ENCODE data around the gene MYO1E.
"Not testable (repeated sequence)": the region's sequence is repeated elsewhere in the genome, so short reads cannot be mapped to it uniquely, and the experiment has no call there.

MYO1E gene

DNA sequence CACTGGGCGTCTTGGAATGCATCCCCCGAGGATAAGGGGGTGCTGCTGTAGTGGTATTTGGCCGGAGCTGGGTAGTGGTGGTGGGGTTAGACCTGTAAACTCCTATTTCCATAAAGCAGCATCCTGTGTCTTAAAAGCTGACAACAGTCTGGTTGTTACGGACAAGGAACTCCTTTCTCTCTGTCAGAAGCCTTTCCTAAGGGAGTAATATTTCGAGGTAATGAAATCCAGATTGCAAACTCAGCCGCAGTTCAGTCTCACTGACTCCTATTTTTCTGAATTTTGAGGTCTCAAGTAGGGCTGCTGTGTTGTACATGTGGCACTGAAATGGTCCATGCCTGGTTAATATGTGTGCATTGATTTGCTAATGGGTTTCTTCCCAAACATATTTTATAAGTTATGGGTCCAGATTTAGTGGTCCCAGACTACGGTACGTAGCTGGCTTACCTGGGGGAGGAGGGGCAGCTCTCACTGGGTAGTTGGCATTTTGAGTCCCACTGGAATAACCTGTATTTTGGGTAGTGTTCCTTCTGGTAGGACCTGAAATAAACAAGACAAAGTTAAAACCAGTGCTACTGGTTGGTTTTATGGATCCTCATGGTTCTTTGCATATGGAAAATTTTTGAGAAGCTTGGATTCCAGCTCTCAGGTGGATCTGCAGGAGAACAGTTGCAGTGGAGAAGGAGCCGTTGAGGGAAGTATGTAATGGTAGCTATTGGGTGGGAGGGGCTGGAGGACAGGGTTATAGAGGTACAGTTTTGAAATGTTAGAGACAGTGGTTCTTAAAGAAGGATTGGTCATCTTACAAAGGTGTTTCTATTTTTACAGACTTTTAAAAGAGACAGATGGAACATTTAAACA is 214.6 kb downstream of the MYO1E start:
- no peak for DNase-seq

DNA sequence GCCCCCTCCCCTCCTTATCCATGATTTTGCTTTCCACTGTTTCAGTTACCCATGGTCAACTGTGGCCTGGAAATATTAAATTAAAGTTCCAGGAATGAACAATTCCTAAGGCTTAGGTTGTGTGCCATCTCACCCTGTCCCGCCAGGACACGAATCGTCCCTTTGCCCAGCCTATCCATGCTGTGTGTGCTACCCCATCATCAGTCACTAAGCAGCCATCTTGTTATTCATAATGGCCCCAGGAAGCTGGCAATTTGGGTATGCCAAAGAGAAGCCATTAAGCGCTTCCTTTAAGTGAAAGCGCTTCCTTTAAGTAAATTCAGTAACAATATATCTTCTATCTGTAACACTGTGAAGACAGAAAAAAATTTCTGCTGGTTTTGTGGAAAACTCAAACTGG is 215.3 kb downstream of the MYO1E start:
- DNase-seq, result no peak

DNA sequence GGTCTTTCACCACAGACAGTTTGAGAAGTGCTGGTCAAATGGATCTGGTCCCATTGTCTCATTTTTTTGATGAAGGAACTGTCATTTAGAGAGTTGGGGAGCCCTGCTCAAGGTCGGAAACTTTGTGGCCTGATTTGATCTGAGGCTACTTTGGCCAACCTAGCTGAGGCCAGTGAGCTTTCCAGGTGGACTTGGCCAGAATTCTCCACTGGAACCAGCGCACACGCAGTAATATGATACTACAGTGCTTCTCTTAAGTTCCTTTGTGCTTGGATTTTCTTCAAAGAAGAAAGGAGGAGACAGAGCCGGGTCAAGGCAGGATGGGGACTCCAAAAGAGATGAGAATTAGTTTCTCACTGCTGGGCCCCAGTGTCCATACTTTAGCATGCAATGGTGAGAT is 217.2 kb downstream of the MYO1E start:
- DNase-seq, result no peak

DNA sequence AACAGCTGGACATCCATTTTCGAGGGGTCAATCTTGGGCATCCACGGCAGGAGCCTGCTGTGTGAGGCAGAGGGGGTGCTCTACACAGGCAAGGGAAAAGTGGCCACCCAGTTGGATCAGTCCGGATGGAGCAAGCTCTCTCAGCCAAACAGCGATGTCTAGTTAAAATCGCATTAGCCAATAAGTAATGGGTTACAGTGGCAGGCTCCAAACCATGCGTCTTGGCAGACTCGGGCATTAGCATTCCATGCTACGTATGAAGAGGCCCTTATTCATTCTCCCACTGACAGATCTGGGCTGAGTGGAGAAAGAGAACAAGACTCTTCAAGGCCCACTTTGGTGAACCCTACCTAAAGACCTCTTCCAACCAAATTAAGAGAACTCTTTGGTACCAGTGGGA is 218.4 kb downstream of the MYO1E start:
- DNase-seq, result no peak

DNA sequence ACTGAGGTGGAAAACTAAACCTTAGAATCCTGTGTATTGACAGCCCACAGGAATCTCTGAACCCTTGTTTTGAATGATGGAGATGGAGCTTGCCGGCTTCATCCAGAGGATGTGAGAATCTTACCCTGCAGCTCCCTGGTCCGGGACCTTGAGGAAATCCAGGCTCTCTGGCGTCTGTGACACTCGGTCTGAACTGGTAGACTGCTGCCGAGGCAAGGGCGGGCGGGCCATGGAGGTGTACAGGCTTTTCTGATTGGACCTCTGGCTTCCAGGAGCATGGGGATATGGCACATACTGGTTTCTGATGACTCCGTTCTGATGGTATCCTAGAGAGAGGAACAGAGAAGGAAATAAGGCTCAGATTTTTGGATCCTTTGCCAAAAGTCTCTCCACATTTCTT is 219.2 kb downstream of the MYO1E start:
- no peak for DNase-seq

DNA sequence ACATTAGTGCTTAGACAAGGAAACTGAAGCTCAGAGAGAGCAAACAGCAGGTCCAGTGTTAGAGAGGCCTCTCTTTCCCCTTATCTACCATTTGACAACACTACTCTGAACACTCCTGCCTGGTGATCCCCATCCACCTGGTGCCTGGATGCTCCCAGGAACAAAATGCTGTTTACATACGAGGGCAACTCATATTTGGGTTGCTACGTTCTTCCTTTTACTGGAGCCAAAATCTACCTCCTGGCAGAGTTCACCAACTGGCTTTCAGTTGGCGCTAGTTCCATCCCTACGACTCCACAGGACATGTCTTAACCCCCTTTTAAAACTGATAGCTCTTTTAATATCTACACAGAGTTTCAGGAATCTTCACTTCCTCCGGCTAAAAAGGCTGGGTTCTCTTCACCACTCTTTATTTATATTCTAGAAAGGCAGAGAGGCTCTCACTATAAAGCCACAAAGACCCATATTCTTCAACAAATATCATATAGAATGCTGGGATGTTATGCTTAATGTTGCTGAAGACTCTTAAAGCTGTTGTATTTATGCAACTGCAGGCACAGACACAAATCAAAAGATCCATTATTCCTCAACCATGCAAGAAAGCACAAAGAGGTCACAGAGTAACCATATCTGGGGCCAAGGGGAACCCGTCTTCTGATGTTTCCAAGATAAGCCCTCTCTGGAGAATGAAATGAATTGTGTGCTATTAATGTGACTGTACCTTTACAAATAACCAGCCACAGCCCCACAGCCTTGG is 219.8 kb downstream of the MYO1E start:
- DNase-seq, result no peak

DNA sequence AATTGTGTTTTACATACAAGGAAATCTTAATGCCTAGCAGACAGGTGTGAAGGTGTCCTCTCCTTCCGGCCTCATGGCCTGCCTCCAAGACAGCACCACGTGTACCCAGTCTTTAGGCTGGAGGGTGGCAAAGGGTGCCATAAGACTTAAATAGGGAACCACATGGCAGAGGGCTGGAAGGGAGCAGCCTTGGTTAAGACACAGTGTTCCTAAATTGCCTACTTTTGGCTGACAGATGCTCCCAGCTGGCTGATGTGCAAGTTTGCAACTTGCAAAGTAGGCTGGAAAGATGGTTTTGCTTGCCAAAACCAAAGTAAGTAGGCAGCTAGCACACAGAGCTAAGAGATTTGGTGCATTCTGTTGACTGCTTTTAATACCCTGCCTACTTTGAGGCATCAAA is 222.5 kb downstream of the MYO1E start:
- no peak for DNase-seq

DNA sequence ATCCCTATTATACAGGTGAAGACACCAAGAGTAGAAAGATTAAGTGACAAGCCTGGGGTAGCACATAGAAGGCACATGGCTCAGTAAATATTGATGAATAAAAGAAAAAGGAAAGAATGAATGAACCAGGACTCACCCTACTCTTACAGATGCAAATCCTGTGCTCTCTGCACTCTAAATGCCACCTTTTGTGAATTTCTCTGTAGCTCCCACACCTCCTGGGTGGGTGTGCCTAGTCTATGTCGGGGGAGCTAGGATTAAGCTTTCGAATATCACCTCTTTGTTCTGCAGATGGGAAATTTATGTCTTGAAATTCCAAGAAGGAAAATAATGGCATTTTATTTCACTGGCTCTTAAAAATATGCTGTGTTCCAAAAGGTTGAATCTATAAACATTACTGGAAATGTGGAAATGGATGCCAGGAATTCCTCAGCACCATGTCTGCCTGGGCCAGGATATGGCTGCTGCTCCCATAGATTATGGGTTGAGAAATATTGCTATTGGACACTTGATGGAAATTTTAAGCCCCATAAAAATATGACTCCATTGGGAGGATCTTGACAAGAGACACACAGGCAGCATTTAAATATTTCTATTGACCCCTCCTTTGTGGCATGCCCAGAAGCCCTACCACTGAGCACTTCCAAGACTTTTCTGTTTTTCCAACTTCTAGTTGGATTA is 224.4 kb downstream of the MYO1E start:
- no peak for DNase-seq

DNA sequence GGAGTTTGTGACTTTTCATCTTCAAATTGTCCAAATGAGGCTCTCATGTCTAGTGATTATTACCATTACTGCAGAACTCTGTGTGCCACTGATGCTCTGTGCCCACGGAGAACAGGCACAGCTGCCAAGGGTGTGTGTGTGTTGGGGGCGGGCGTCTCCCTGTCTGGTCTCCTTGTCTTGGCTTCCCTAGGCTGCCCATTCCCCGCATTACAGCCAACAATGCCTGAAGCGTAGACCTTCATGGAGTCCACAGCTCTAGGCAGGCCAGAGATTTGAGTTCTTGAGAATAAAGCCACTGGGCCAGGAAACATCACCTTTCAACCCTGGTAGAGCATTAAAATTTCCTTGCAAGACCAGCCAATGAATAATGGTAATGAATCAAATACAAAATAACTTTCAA is 225.0 kb downstream of the MYO1E start:
- no peak for DNase-seq

DNA sequence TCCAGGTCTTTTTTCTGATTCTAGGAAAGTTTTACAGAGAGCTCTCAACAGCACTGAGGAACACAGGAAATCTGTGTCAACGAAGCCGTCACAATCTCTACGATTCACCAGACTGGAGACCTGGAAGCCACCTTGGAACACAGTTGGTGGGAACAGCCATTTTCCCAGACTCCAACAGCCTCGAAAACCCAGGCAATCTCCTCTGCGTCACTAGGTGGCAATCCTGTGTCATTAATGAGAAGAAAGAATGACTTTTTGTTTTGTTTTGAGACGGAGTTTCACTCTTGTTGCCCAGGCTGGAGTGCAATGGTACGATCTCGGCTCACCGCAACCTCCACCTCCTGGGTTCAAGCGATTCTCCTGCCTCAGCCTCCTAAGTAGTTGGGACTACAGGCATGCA is 228.1 kb downstream of the MYO1E start:
- DNase-seq, result not testable (repeated sequence)

DNA sequence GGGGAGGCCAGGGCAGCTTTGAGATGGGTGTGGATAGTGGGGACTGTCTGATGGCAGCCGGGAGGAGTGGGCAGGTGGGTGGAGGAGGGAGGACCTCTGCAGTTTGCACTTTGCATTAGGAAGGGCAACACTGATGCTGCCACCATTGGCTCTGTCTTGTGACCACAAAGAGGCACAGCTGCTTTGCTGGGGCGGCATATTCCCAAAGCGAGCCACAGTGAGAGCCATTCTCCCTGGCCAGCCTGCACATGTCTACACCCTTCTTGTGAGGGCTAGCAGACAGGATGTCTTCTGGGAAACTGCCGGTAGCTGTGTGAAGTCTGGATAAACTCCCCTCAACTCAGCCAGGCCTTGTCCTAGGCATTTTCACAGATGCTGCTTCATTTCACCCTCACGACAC is 229.4 kb downstream of the MYO1E start:
- DNase-seq, result no peak

DNA sequence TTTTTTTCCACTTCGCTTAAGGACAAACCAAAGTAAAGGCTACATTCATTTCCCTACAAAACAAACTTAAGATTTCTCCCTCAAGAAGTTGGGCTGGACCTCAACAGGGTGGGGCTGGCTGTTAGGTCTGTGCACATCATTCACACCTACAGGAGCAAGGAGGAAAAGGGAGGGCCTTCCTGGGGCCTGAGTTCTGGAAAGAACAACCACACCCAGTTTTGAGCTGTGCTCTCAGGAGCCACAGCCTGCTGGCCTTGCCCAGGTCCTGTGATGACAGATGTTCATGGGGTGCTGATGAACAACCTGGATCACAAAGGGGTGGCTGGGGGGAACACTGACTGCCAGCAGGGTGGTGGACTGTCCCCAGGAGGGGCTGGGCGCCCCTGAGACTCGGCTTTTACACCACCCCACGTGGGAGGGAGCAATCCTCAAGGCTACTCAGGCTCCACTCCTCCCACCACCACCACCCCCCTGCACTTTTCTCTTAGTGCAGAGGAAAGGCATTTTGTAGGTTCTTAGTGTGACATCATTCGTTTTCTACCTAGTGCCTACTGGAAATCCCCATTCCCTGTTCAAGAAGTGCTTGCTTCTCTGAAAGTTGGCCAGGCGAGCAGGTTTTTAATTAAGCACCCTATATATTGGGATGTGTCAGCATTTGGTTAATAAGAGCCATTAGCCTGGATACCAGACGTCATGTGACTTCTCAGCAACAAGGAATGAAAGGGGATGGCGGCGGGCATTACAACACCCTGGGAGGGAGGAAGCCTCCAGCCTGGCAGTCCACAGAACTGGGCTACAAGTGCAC is 232.0 kb downstream of the MYO1E start:
- DNase-seq, result no peak

DNA sequence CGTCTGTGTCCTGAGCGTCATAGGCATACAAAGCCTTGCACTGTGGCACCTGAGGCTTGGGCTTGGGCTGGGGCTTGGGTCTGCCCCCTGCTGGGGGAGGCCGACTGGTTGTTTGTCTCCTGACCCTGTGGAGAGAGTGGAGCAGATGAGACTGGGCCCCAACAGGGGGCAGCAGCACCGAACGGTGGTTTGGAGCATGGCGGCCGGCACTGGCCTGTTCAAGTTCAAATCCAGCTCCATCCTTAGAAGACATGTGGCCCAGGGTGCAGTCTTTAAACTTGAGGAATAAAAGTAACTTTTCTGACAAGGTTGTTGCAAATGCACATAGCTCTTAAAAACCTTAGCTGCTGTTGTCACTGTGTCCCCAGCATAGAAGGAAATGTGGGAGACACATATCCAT is 234.4 kb downstream of the MYO1E start:
- DNase-seq, result peak; percentile 36 to 41

DNA sequence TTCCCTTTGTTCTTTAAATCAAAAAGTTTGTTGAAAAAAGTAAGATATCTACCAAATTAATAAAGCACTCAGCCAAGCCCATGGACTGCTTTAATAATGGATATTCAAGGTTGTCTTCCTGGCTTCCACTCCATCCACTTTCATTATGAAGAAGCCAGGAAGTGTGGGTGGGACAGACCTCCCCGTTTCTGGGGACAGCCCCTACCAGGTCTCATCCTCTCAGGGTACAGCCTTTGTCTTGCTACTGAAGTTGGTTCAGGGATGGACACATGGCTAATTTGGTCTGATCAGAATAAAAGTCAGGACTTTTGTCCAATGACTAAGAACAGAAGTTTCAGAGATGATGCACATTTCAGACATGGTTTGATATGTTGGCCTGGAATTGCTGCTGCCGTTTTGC is 235.1 kb downstream of the MYO1E start:
- no peak for DNase-seq

DNA sequence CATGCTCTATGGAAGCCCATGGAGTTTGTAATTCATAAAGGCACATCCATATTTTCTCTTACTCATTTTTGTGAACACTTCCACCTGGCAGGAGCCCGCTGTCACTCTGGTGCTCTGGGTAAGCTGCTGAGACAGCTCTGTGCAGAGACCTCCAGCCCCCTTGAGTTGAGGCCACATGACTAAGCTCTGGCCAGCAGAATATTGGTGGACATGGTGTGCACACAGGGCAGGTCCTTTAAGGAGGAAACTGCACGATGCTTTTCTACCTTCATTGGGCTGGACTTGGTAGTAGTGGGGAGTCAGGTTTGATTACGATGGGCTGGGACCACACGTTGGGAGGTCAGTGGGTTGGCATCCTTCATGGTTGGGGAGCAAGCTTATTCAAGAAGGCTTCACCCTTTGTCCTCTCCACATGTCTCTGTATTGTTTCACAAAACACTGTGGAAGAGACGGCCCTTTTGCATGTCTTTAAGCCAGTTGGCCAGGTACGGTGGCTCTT is 238.7 kb downstream of the MYO1E start:
- no peak for DNase-seq

DNA sequence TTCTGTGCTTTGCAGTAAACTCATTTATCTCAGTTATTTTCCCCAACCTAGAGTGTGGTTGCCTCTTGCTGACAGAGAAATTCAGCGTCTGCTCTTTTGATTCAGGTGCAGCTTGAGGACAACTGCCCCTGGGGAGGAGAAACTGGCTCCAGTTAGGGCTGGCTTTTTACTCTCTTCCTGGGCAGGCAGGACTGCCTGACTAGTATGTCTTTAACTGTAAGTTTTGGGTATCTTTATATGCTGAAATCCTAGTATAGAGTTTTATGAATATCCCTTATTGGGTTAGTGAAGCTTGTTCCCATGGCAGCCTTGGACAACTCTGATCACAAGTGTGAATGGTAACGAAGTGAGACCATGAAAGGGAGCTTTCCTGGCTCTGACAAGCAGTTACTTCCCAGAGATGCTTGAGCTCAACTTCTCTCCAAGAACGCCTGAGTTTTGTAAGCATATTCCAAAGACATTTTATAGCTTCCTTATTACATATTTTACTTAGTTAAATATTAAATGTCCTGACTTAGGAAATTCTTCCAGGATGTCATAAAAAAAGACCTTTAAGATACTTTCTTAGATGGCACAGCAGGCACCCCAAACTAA is 240.6 kb downstream of the MYO1E start:
- no peak for DNase-seq

DNA sequence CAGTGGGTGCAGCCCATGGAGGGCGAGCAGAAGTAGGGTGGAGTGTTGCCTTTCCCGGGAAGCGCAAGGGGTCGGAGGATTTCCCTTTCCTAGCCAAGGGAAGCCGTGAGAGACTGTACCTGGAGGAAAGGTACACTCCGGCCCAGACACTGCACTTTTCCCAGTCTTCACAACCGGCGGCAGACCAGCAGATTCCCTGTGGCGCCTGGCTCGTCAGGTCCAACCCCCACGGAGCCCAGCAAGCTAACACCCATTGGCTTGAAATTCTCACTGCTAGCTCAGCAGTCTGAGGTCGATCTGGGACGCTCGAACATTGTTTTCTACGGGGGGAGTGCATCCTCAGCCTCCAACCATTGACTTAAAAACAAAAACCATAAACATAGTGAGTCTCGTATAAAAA is 241.2 kb downstream of the MYO1E start:
- DNase-seq, result no peak

DNA sequence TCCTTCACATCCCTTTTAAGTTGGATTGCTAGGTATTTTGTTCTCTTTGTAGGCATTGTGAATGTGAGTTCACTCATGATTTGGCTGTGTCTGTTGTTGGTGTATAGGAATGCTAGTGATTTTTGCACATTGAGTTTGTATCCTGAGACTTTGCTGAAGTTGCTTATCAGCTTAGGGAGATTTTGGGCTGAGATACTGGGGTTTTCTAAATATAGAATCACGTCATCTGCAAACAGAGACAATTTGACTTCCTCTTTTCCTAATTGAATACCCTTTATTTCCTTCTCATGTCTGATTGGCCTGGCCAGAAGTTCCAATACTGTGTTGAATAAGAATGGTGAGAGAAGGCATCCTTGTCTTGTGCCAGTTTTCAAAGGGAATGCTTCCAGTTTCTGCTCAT is 245.4 kb downstream of the MYO1E start:
- not testable (repeated sequence) for DNase-seq

DNA sequence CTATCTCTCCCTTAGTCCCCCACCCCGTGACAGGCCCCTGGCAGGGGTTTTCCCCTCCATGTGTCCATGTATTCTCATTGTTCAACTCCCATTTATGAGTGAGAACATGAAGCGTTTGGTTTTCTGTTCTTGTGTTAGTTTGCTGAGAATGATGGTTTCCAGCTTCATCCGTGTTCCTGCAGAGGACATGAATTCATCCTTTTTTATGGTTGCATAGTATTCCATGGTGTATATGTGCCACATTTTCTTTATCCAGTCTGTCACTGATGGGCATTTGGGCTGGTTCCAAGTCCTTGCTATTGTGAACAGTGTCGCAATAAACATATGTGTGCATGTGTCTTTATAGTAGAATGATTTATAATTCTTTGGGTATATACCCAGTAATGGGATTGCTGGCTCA is 247.0 kb downstream of the MYO1E start:
- DNase-seq, result not testable (repeated sequence)

DNA sequence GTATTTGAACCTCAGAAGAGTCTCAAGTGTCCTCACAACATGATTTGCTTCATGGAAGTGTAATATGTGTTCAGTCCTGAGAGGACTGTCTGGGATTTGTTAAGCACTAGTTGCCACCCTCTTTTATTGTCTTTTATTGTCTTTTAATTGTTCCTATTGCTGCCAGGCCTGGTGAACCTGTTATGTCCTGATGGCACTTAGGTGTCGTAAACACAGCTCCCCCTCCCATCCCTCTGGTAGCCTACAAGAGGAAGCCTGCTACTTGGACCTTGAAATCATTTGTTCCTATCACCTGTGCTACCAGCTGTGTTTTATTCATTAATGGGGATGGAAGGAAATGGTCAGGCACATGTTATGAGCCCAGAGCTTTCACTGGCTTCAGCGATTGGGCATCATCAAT is 248.4 kb downstream of the MYO1E start:
- DNase-seq, result no peak

DNA sequence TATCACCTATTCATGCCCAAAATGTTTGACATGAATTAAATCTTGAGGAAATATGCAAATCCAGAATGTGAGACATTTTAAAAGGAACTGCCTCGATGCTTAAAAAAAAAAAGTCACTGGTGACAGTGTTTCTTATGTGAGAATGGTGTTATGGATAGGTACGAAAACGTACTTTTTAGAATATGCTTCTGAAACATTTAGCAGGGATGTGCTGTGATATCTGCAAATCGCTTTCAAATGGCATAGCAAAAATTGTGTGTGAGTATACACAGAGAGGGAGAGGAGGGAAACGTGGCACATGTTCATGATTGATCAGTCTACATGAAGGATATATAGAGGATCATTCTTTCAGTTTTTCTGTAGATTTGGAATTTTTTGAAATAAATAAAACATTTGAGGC is 251.7 kb downstream of the MYO1E start:
- DNase-seq, result no peak

DNA sequence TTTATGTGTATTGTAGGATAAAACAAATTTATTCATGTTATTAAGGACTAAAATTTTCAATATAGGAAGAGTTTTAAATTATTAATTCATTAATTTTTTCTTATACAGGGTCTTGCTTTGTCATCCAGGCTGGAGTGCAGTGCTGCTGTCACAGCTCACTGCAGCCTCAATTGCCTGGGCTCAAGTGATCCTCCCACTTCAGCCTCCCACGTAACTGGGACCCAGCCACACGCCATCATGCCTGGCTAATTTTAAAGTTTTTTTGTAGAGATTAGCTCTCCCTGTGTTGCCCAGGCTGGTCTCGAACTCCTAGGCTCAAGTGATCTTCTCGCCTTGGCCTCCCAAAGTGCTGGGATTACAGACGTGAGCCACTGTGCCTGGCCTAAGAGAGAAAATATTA is 253.0 kb downstream of the MYO1E start:
- no peak for DNase-seq
